Measurements from ENCODE around the gene COQ7.

- TF ChIP-seq CTCF (IDR thresholded peaks at IDR 0.05; ENCODE audit: insufficient read depth, low read length, poor library complexity, severe bottlenecking) = no peak
- TF ChIP-seq EZH2phosphoT487 (conservative IDR thresholded peaks at IDR 0.05; ENCODE audit: low read length) = no peak
Measured at GRCh38 chr16:19083670-19084069, 16.3 kb downstream of the COQ7 start.
